H1 (cell line): ENCODE results near the gene MMP19. TPM values are rescaled to one million over a fixed set of nuclear protein-coding genes. Genes with fewer than 3 reads are reported as not detected.

ENCODE experiments used
- CTCF ChIA-PET: fragments of 300-600 bp; sonication (Branson Sonifier 250); formaldehyde crosslinking; loops from one replicate; lab custom pipeline; 2021; ENCODE audit not compliant: partially characterized antibody; lab: Charles Lee
- POLR2A ChIA-PET: fragments of 300-600 bp; sonication (Branson Sonifier 250); formaldehyde crosslinking; loops from one replicate; lab custom pipeline; 2021; ENCODE audit warnings: inconsistent platforms; ENCODE audit not compliant: partially characterized antibody; lab: Charles Lee
- DNase-seq, 2 experiments: peaks; one replicate each; pipeline versions ENCODE4 v3.0.0 to v3.0.0-alpha.2; 2010 to 2022; ENCODE audit warnings: low spot score in 2 of 2, low read depth in 1 of 2, mixed read lengths in 1 of 2
- FAIRE-seq: peaks from 2 replicates; lab custom pipeline; 2011; peaks lifted over from hg19 to GRCh38; lab: Jason Lieb, UNC
- H2AFZ ChIP-seq: 2 replicates; pipeline ENCODE4 v1.8.1; 2012; ENCODE audit warnings: low read length, inconsistent platforms
- H2AK5ac ChIP-seq: 2 replicates; pipeline ENCODE4 v1.6.1; 2013; ENCODE audit warnings: low read depth, low read length
- H2BK120ac ChIP-seq: replicated peaks from 2 replicates; pipeline ENCODE3; 2013; ENCODE audit warnings: low read depth, low read length, inconsistent platforms
- H2BK12ac ChIP-seq: 2 replicates; pipeline ENCODE4 v1.6.1; 2013; ENCODE audit warnings: low read depth, low read length
- H2BK15ac ChIP-seq: 2 replicates; pipeline ENCODE4 v1.6.1; 2013; ENCODE audit warnings: low read length
- H2BK20ac ChIP-seq: 2 replicates; pipeline ENCODE4 v1.6.1; 2013; ENCODE audit warnings: low read length
- H2BK5ac ChIP-seq: 2 replicates; pipeline ENCODE4 v1.6.1; 2013; ENCODE audit warnings: low read depth, low read length
- H3K14ac ChIP-seq: 2 replicates; pipeline ENCODE4 v1.6.1; 2013; ENCODE audit warnings: inconsistent platforms; ENCODE audit not compliant: insufficient read length
- H3K18ac ChIP-seq: 2 replicates; pipeline ENCODE4 v1.6.1; 2013; ENCODE audit warnings: low read length; ENCODE audit errors: extremely low read depth
- H3K23ac ChIP-seq: 2 replicates; pipeline ENCODE4 v1.6.1; 2013; ENCODE audit warnings: inconsistent platforms; ENCODE audit not compliant: insufficient read length
- H3K23me2 ChIP-seq: 2 replicates; pipeline ENCODE4 v1.6.1; 2013; ENCODE audit warnings: low read depth, low read length
- H3K27ac ChIP-seq: 2 replicates; pipeline ENCODE4 v1.6.1; 2011; ENCODE audit warnings: low read depth, low read length, inconsistent platforms
- H3K27me3 ChIP-seq, 4 experiments: replicated peaks in 1 of 4; 1 replicate in 1 of 4; 2 replicates in 3 of 4; pipeline versions ENCODE4 v1.6.1 to v1.8.1; 2011 to 2013; ENCODE audit warnings: low read length in 3 of 4, mild to moderate bottlenecking in 3 of 4, inconsistent platforms in 2 of 4, mixed read lengths in 2 of 4, moderate library complexity in 1 of 4; ENCODE audit not compliant: control insufficient read depth in 3 of 4, insufficient read depth in 3 of 4; ENCODE audit errors: extremely low read depth in 1 of 4
- H3K36me3 ChIP-seq, 4 experiments: 2 replicates each; pipeline versions ENCODE4 v1.6.1 to v1.8.1; 2011 to 2013; ENCODE audit warnings: mild to moderate bottlenecking in 4 of 4, low read length in 3 of 4, moderate library complexity in 2 of 4, control low read depth in 1 of 4, inconsistent platforms in 1 of 4; ENCODE audit not compliant: insufficient read depth in 4 of 4, control insufficient read depth in 2 of 4
- H3K4ac ChIP-seq: replicated peaks from 2 replicates; pipeline ENCODE3; 2013; ENCODE audit warnings: low read length, low read depth, mixed read lengths, inconsistent platforms; ENCODE audit not compliant: insufficient read length
- H3K4me1 ChIP-seq, 4 experiments: replicated peaks in 1 of 4; 1 replicate in 1 of 4; 2 replicates in 3 of 4; pipeline versions ENCODE4 v1.6.1 to v1.8.1; 2011 to 2013; ENCODE audit warnings: low read length in 3 of 4, inconsistent platforms in 2 of 4, mixed read lengths in 1 of 4; ENCODE audit not compliant: insufficient read depth in 4 of 4, control insufficient read depth in 3 of 4
- H3K4me2 ChIP-seq, 2 experiments: 2 replicates each; pipeline versions ENCODE4 v1.6.1 to v1.8.1; 2011 to 2013; ENCODE audit warnings: low read depth in 2 of 2, low read length in 2 of 2, control low read depth in 1 of 2, inconsistent platforms in 1 of 2, mild to moderate bottlenecking in 1 of 2; ENCODE audit not compliant: insufficient read depth in 1 of 2
- H3K4me3 ChIP-seq, 4 experiments: fragments of 200-600, 300-600 bp in 1 of 4; sonication (generic), shearing (Covaris generic), sonication (Bioruptor Twin) in 1 of 4; 2 replicates each; pipeline versions ENCODE4 v1.5.1 to v1.8.1; 2011 to 2016; ENCODE audit warnings: low read length in 4 of 4, low read depth in 3 of 4, control low read depth in 2 of 4, inconsistent platforms in 2 of 4, mild to moderate bottlenecking in 2 of 4, mixed read lengths in 1 of 4, moderate library complexity in 1 of 4; ENCODE audit not compliant: insufficient read depth in 2 of 4; ENCODE audit errors: extremely low read depth in 1 of 4
- H3K56ac ChIP-seq: replicated peaks from 2 replicates; pipeline ENCODE3; 2013; ENCODE audit warnings: low read depth, mild to moderate bottlenecking, mixed read lengths, low read length, inconsistent platforms; ENCODE audit not compliant: insufficient read length
- H3K79me1 ChIP-seq: 2 replicates; pipeline ENCODE4 v1.6.1; 2013; ENCODE audit warnings: low read depth, low read length, control low read depth
- H3K79me2 ChIP-seq, 2 experiments: 2 replicates each; pipeline versions ENCODE4 v1.6.1 to v1.8.1; 2012 to 2013; ENCODE audit warnings: low read length in 2 of 2, mild to moderate bottlenecking in 2 of 2, inconsistent platforms in 1 of 2; ENCODE audit not compliant: insufficient read depth in 2 of 2, control insufficient read depth in 1 of 2
- H3K9ac ChIP-seq, 4 experiments: replicated peaks in 1 of 4; 1 replicate in 1 of 4; 2 replicates in 3 of 4; pipeline versions ENCODE4 v1.6.1 to v1.8.1; 2011 to 2013; ENCODE audit warnings: low read depth in 3 of 4, low read length in 3 of 4, control low read depth in 2 of 4, mild to moderate bottlenecking in 2 of 4, moderate library complexity in 2 of 4, inconsistent platforms in 1 of 4; ENCODE audit errors: extremely low read depth in 1 of 4
- H3K9me3 ChIP-seq, 2 experiments: 2 replicates each; pipeline versions ENCODE4 v1.6.1 to v1.8.1; 2012 to 2013; ENCODE audit warnings: mild to moderate bottlenecking in 2 of 2, moderate library complexity in 2 of 2, control low read depth in 1 of 2, inconsistent platforms in 1 of 2, low read depth in 1 of 2, low read length in 1 of 2, mixed read lengths in 1 of 2; ENCODE audit not compliant: insufficient read depth in 2 of 2
- H4K20me1 ChIP-seq, 2 experiments: replicated peaks in 1 of 2; 2 replicates each; pipeline versions ENCODE3 to v1.8.1; 2011 to 2013; ENCODE audit warnings: inconsistent platforms in 2 of 2, low read length in 2 of 2, mild to moderate bottlenecking in 1 of 2; ENCODE audit not compliant: insufficient read depth in 2 of 2, control insufficient read depth in 1 of 2
- H4K5ac ChIP-seq: 2 replicates; pipeline ENCODE4 v1.6.1; 2013; ENCODE audit warnings: low read length, low read depth, mixed read lengths, inconsistent platforms; ENCODE audit not compliant: insufficient read length
- H4K8ac ChIP-seq: 2 replicates; pipeline ENCODE4 v1.8.0; 2013; ENCODE audit warnings: mild to moderate bottlenecking, moderate library complexity, low read length, inconsistent platforms; ENCODE audit not compliant: insufficient read depth; ENCODE audit errors: extremely low read depth
- H4K91ac ChIP-seq: replicated peaks from 2 replicates; pipeline ENCODE3; 2013; ENCODE audit warnings: low read length, mixed read lengths, inconsistent platforms; ENCODE audit not compliant: insufficient read length
- CBX8 ChIP-seq: fragments of 300-800, 300-1000 bp; sonication (generic); IDR thresholded peaks from 2 replicates; pipeline ENCODE4 v1.7.1; 2016; ENCODE audit warnings: low read depth, low read length, borderline replicate concordance
- EZH2 ChIP-seq: fragments of 200-600 bp; sonication (generic); IDR thresholded peaks from 2 replicates; pipeline ENCODE4 v1.7.1; 2012; ENCODE audit warnings: low read depth, mild to moderate bottlenecking, moderate library complexity, low read length, inconsistent platforms; ENCODE audit not compliant: severe bottlenecking
- FOSL1 ChIP-seq: IDR thresholded peaks from 2 replicates; pipeline ENCODE4 v1.6.1; 2011; ENCODE audit warnings: mild to moderate bottlenecking, low read depth, low read length, moderate library complexity; ENCODE audit not compliant: insufficient read depth
- HDAC2 ChIP-seq, 2 experiments: fragments of 300-600 bp in 1 of 2; sonication (generic) in 1 of 2; IDR thresholded peaks; 2 replicates each; pipeline ENCODE4 v1.6.1; 2011 to 2012; ENCODE audit warnings: low read depth in 2 of 2, low read length in 2 of 2, mild to moderate bottlenecking in 2 of 2, moderate library complexity in 2 of 2, borderline replicate concordance in 1 of 2, inconsistent platforms in 1 of 2
- MAFK ChIP-seq: IDR thresholded peaks from 2 replicates; pipeline ENCODE4 v1.6.1; 2012; ENCODE audit warnings: low read depth, mild to moderate bottlenecking, improper control_type of control experiment, low read length
- TCF12 ChIP-seq: IDR thresholded peaks from 2 replicates; pipeline ENCODE4 v1.6.1; 2011; ENCODE audit warnings: low read depth, mild to moderate bottlenecking, low read length
- WGBS, 2 experiments: shearing (Covaris generic) in 1 of 2; methylation state at CpG; one replicate each; pipeline versions ENCODE4 v1.1.6 to v1.1.7; 2013 to 2015; ENCODE audit warnings: low lambda C conversion rate in 2 of 2, mixed read lengths in 2 of 2, inconsistent platforms in 1 of 2, low coverage in 1 of 2, missing lambda C conversion rate in 1 of 2; ENCODE audit not compliant: insufficient replicate concordance in 2 of 2, insufficient coverage in 1 of 2, insufficient read length in 1 of 2; ENCODE audit errors: extremely low coverage in 1 of 2, missing lambda C conversion rate in 1 of 2; 5-methylcytosine and 5-hydroxymethylcytosine counted together
- polyA plus RNA-seq, 7 experiments: library from polyadenylated mRNA; depleted of rRNA in 3 of 7; stranded (reverse) in 5 of 7; unstranded in 2 of 7; fragments of >200 nt in 5 of 7; fragments of 200-250 nt in 2 of 7; gene quantifications; 1 replicate in 5 of 7; 2 replicates in 1 of 7; 4 replicates in 1 of 7; pipeline versions ENCODE4 v1.2.1 to v1.2.3, GENCODE V29; 2011 to 2013; ENCODE audit warnings: missing spikeins in 2 of 7, mixed read lengths in 2 of 7
- total RNA-seq: library from RNA; stranded (reverse); fragmentation: NEBNext Ultra II Directional; extraction: Animal tissue kit (Norgen Biotek cat#: 25700); gene quantifications from 2 replicates; pipeline ENCODE4 v1.2.1, GENCODE V29; 2021

The MMP19 gene
- total and polyA plus RNA-seq, 2 of the 8 experiments (the other 6 are each of a cell fraction or from before 2014, with no cell fraction given): 2.7 to 3.3 TPM

DNA sequence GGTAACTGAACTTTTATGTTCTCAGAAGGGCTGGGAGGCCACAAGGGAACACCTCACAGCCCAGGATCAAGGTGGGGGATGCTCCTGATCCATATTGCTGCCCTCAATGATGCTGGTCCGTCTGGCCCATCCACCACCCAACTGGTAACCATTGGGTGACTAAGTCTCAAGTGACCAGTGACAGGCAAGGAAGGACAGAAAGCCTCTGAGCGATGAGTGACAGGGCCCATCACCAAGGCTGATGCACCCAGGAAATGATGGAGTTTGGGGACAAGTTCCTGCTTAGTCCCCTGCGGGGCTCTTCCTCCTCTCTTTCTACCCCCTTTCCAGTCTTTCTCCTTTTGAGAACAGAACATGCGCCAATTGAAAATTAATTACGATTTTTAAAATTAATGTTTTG is 2.6 kb upstream of the MMP19 start:
- Histone ChIP-seq H4K5ac (no peak overlapping the region), H3K4me1 (peaks cover 0 to 8% (median 2%) of the 10 kb centered on the region in 4 experiments; a peak in 3 of 7 replicates), H3K14ac (no peak overlapping the region), H3K4ac (no peak overlapping the region), H3K4me2 (no peak overlapping the region), H3K4me3 (no peak overlapping the region), H2BK15ac (no peak overlapping the region), H2BK12ac (no peak overlapping the region), H3K27ac (no peak overlapping the region), H4K20me1 (no peaks in the 10 kb centered on the region), H4K91ac (no peak overlapping the region), H3K9me3 (no peaks in the 10 kb centered on the region), H3K23ac (no peak overlapping the region), H2AK5ac (no peak overlapping the region), H2BK120ac (no peak overlapping the region), H2BK5ac (no peak overlapping the region), H3K27me3 (no peaks in the 10 kb centered on the region), H3K23me2 (no peaks in the 10 kb centered on the region), H2BK20ac (no peak overlapping the region), H4K8ac (no peak overlapping the region)
- POLR2A ChIA-PET: interaction anchor here (1.4 to 3.3 kb wide), 2 partner anchors 14 to 18 kb away, joined by 3 to 21 read pairs; no protein-coding TSS in a partner anchor
- 83% methylated on average over 5 of the region's 5 CpGs; no CpG with 5 or more reads in 1 of the 2 experiments for WGBS, 2 experiments
- TF ChIP-seq EZH2: no peak
- TF ChIP-seq TCF12: no peak
- no peak for TF ChIP-seq HDAC2 (IDR thresholded peaks at IDR 0.05; ENCODE audit: borderline replicate concordance in 1 of 2, low read depth in 2 of 2, low read length in 2 of 2)
- TF ChIP-seq CBX8: no peak
- TF ChIP-seq FOSL1: no peak
- TF ChIP-seq MAFK: no peak
- TF ChIP-seq, all 59 proteins: peak for 0
- Histone ChIP-seq H3K56ac (no peak overlapping the region), H3K79me1 (no peaks in the 10 kb centered on the region), H3K79me2 (no peaks in the 10 kb centered on the region), H3K36me3 (no peaks in the 10 kb centered on the region), H3K18ac (no peak overlapping the region), H3K9ac (no peak overlapping the region), H2AFZ (no peak overlapping the region)
- DNase-seq (no peak), FAIRE-seq (no peak)
- CTCF ChIA-PET: interaction anchor here (0.6 to 2.6 kb wide), 3 partner anchors 15 to 49 kb away, joined by 3 to 9 read pairs (median 4); no protein-coding TSS in a partner anchor
